Hepatocyte (in vitro differentiated cells): ENCODE results near the gene NUDT5.

ENCODE experiments used
- EZH2 ChIP-seq: fragments of 200-600 bp; sonication (generic); IDR thresholded peaks from 2 replicates; pipeline ENCODE4 v1.6.1; 2016; ENCODE audit warnings: antibody characterized with exemption, mild to moderate bottlenecking, borderline replicate concordance
- TF ChIP-seq, protein P1 (sequence below): fragments of 200-600 bp; sonication (generic); IDR thresholded peaks from 2 replicates; pipeline ENCODE4 v1.5.1; 2016; ENCODE audit warnings: antibody characterized with exemption, mild to moderate bottlenecking; ENCODE audit not compliant: poor library complexity

- TF ChIP-seq, protein P1, sequence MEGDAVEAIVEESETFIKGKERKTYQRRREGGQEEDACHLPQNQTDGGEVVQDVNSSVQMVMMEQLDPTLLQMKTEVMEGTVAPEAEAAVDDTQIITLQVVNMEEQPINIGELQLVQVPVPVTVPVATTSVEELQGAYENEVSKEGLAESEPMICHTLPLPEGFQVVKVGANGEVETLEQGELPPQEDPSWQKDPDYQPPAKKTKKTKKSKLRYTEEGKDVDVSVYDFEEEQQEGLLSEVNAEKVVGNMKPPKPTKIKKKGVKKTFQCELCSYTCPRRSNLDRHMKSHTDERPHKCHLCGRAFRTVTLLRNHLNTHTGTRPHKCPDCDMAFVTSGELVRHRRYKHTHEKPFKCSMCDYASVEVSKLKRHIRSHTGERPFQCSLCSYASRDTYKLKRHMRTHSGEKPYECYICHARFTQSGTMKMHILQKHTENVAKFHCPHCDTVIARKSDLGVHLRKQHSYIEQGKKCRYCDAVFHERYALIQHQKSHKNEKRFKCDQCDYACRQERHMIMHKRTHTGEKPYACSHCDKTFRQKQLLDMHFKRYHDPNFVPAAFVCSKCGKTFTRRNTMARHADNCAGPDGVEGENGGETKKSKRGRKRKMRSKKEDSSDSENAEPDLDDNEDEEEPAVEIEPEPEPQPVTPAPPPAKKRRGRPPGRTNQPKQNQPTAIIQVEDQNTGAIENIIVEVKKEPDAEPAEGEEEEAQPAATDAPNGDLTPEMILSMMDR = no peak
- no peak for TF ChIP-seq EZH2
Observed at GRCh38 chr10:12243864-12244620, 48.4 kb upstream of the NUDT5 start.
